Measurements from ENCODE around the gene SPATS2. TPM values are rescaled to one million over a fixed set of nuclear protein-coding genes. Genes with fewer than 3 reads are reported as not detected.

The SPATS2 gene
- polyA plus RNA-seq, 3 donors, result 4.8 to 13.4 (median 5.0) TPM

GRCh38 chr12:49334681-49335080 is 32.6 kb upstream of the SPATS2 start:
- 55 to 61% (median 57%) methylated on average over 12 of the region's 12 CpGs for WGBS, 3 donors
- no peak overlapping the region for H3K27ac ChIP-seq (ENCODE audit: low read depth, low read length)

GRCh38 chr12:49335118-49335954 is 31.9 kb upstream of the SPATS2 start:
- 58 to 77% (median 60%) methylated on average over 16 of the region's 16 CpGs for WGBS, 3 donors
- no peak overlapping the region for H3K27ac ChIP-seq (ENCODE audit: low read depth, low read length)

- no peak overlapping the region for H3K27ac ChIP-seq (ENCODE audit: low read depth, low read length)
Measured at GRCh38 chr12:49335955-49336644, 31.2 kb upstream of the SPATS2 start.

GRCh38 chr12:49336645-49337584 is 30.3 kb upstream of the SPATS2 start, which contains the start of gene C1QL4:
TSS of gene C1QL4 (minus strand) at chr12:49337188. CDS start at chr12:49336477, 711 bp downstream.
- 2 to 3% (median 2%) methylated on average over 53 to 65 of the region's 65 CpGs for WGBS, 3 donors
- no peak within 1 kb of the TSS for H3K27ac ChIP-seq (ENCODE audit: low read depth, low read length)

More at GRCh38 chr12:49335955-49336644, 31.2 kb upstream of the SPATS2 start:
- whole genome bisulfite sequencing, 3 donors, result 16 to 19% (median 16%) methylated on average over 50 to 72 of the region's 72 CpGs

GRCh38 chr12:49338830-49339463 is 28.3 kb upstream of the SPATS2 start:
- 54 to 76% (median 72%) methylated on average over 6 of the region's 6 CpGs for WGBS, 3 donors
- no peak overlapping the region for H3K27ac ChIP-seq (ENCODE audit: low read depth, low read length)

GRCh38 chr12:49339464-49339861 is 27.8 kb upstream of the SPATS2 start:
- no peak overlapping the region for H3K27ac ChIP-seq (ENCODE audit: low read depth, low read length)

GRCh38 chr12:49340095-49340870 is 27.0 kb upstream of the SPATS2 start:
- 59 to 81% (median 62%) methylated on average over 6 of the region's 6 CpGs for WGBS, 3 donors

More at GRCh38 chr12:49339464-49339861, 27.8 kb upstream of the SPATS2 start:
- WGBS, 3 donors, result 27 to 56% (median 52%) methylated on average over 5 of the region's 5 CpGs

GRCh38 chr12:49340971-49341776 is 26.1 kb upstream of the SPATS2 start:
- 48 to 64% (median 51%) methylated on average over 14 of the region's 14 CpGs for WGBS, 3 donors
- H3K27ac ChIP-seq (ENCODE audit: low read depth, low read length), result no peak overlapping the region

More at GRCh38 chr12:49340095-49340870, 27.0 kb upstream of the SPATS2 start:
- H3K27ac ChIP-seq (ENCODE audit: low read depth, low read length), result no peak overlapping the region

GRCh38 chr12:49341777-49342065 is 25.5 kb upstream of the SPATS2 start:
- no peak overlapping the region for H3K27ac ChIP-seq (ENCODE audit: low read depth, low read length)
- WGBS, 3 donors, result 25 to 50% (median 29%) methylated on average over 21 of the region's 21 CpGs

GRCh38 chr12:49342066-49342913 is 25.0 kb upstream of the SPATS2 start:
- WGBS, 3 donors, result 2 to 8% (median 2%) methylated on average over 52 to 58 of the region's 58 CpGs
- H3K27ac ChIP-seq (ENCODE audit: low read depth, low read length), result no peak overlapping the region

GRCh38 chr12:49342914-49343731 is 24.1 kb upstream of the SPATS2 start:
- no peak overlapping the region for H3K27ac ChIP-seq (ENCODE audit: low read depth, low read length)
- WGBS, 3 donors, result 3 to 5% (median 3%) methylated on average over 33 of the region's 33 CpGs

GRCh38 chr12:49344486-49345050 is 22.7 kb upstream of the SPATS2 start:
- WGBS, 3 donors, result 16 to 25% (median 22%) methylated on average over 15 of the region's 15 CpGs
- no peak overlapping the region for H3K27ac ChIP-seq (ENCODE audit: low read depth, low read length)

GRCh38 chr12:49345051-49345824 is 22.0 kb upstream of the SPATS2 start:
- no peak overlapping the region for H3K27ac ChIP-seq (ENCODE audit: low read depth, low read length)
- 0 to 2% (median 2%) methylated on average over 51 to 70 of the region's 70 CpGs for WGBS, 3 donors
